ENCODE results near the gene SMYD3.
"Not testable (repeated sequence)": the region's sequence is repeated elsewhere in the genome, so short reads cannot be mapped to it uniquely, and the experiment has no call there.

Gene SMYD3

DNA sequence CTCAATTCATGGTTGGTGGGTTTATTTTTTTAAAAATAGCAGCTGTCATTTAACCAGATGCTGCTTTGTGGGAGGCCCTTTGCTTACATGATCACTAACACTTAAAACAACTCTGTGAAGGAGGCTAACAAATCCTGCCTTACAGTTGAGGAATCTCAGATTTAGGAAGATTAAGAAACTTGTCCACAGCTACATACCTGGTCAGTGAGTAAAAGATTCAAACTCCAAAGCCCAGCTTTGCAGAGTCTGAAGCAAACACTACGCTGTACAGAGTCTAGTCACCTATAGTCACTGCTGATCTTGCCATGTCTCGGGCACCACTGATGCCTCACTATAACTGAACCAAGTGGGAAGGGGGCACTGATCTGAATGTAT lies 535.4 kb downstream of the SMYD3 start:
- Histone ChIP-seq H3K27me3 (ENCODE audit: insufficient read depth, low read length, poor library complexity, severe bottlenecking) (no peaks in the 10 kb centered on the region), H3K36me3 (ENCODE audit: insufficient read depth, low read length) (no peaks in the 10 kb centered on the region), H3K9ac (ENCODE audit: low read depth, low read length, poor library complexity, severe bottlenecking) (no peak overlapping the region), H3K9me3 (ENCODE audit: insufficient read depth, low read depth, low read length) (no peaks in the 10 kb centered on the region), H3K9me2 (replicated peaks; ENCODE audit: low read depth, low read length) (no peaks in the 10 kb centered on the region), H3K79me2 (ENCODE audit: insufficient read depth, low read length) (no peaks in the 10 kb centered on the region), H3F3A (ENCODE audit: low read depth) (no peaks in the 10 kb centered on the region), H3K4me3 (ENCODE audit: low read length, poor library complexity, severe bottlenecking) (no peak overlapping the region), H3K4me2 (ENCODE audit: low read depth, low read length, poor library complexity, severe bottlenecking) (no peak overlapping the region), H3K4me1 (ENCODE audit: insufficient read depth, low read length, poor library complexity, severe bottlenecking) (no peaks in the 10 kb centered on the region), H4K20me1 (ENCODE audit: insufficient read depth, low read length, poor library complexity, severe bottlenecking) (no peaks in the 10 kb centered on the region), H2AFZ (ENCODE audit: low read length) (no peak overlapping the region)
- TF ChIP-seq EZH2phosphoT487 (IDR thresholded peaks at IDR 0.05; ENCODE audit: borderline replicate concordance) = no peak
- TF ChIP-seq, protein P1, sequence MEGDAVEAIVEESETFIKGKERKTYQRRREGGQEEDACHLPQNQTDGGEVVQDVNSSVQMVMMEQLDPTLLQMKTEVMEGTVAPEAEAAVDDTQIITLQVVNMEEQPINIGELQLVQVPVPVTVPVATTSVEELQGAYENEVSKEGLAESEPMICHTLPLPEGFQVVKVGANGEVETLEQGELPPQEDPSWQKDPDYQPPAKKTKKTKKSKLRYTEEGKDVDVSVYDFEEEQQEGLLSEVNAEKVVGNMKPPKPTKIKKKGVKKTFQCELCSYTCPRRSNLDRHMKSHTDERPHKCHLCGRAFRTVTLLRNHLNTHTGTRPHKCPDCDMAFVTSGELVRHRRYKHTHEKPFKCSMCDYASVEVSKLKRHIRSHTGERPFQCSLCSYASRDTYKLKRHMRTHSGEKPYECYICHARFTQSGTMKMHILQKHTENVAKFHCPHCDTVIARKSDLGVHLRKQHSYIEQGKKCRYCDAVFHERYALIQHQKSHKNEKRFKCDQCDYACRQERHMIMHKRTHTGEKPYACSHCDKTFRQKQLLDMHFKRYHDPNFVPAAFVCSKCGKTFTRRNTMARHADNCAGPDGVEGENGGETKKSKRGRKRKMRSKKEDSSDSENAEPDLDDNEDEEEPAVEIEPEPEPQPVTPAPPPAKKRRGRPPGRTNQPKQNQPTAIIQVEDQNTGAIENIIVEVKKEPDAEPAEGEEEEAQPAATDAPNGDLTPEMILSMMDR (conservative IDR thresholded peaks at IDR 0.05; ENCODE audit: low read length) = no peak

- not testable (repeated sequence) for H3K4me3 ChIP-seq (ENCODE audit: low read length, poor library complexity, severe bottlenecking); H4K20me1 ChIP-seq (ENCODE audit: insufficient read depth, low read length, poor library complexity, severe bottlenecking); H3K4me2 ChIP-seq (ENCODE audit: low read depth, low read length, poor library complexity, severe bottlenecking); H3K27me3 ChIP-seq (ENCODE audit: insufficient read depth, low read length, poor library complexity, severe bottlenecking); H3K9me2 ChIP-seq (replicated peaks; ENCODE audit: low read depth, low read length); H3K79me2 ChIP-seq (ENCODE audit: insufficient read depth, low read length); H3F3A ChIP-seq (ENCODE audit: low read depth); H3K36me3 ChIP-seq (ENCODE audit: insufficient read depth, low read length); H2AFZ ChIP-seq (ENCODE audit: low read length); H3K9ac ChIP-seq (ENCODE audit: low read depth, low read length, poor library complexity, severe bottlenecking); H3K4me1 ChIP-seq (ENCODE audit: insufficient read depth, low read length, poor library complexity, severe bottlenecking); H3K9me3 ChIP-seq (ENCODE audit: insufficient read depth, low read depth, low read length)
Measured at GRCh38 chr1:245971076-245971710, 535.9 kb downstream of the SMYD3 start.

- Histone ChIP-seq H4K20me1 (ENCODE audit: insufficient read depth, low read length, poor library complexity, severe bottlenecking) (no peaks in the 10 kb centered on the region), H3K9me3 (ENCODE audit: insufficient read depth, low read depth, low read length) (no peaks in the 10 kb centered on the region), H3K4me1 (ENCODE audit: insufficient read depth, low read length, poor library complexity, severe bottlenecking) (no peaks in the 10 kb centered on the region), H3K36me3 (ENCODE audit: insufficient read depth, low read length) (no peaks in the 10 kb centered on the region), H3K4me3 (ENCODE audit: low read length, poor library complexity, severe bottlenecking) (no peak overlapping the region), H3K9me2 (replicated peaks; ENCODE audit: low read depth, low read length) (no peaks in the 10 kb centered on the region), H3F3A (ENCODE audit: low read depth) (no peaks in the 10 kb centered on the region), H3K9ac (ENCODE audit: low read depth, low read length, poor library complexity, severe bottlenecking) (no peak overlapping the region), H2AFZ (ENCODE audit: low read length) (no peak overlapping the region), H3K27me3 (ENCODE audit: insufficient read depth, low read length, poor library complexity, severe bottlenecking) (no peaks in the 10 kb centered on the region), H3K79me2 (ENCODE audit: insufficient read depth, low read length) (no peaks in the 10 kb centered on the region), H3K4me2 (ENCODE audit: low read depth, low read length, poor library complexity, severe bottlenecking) (no peak overlapping the region)
- no peak for TF ChIP-seq EZH2phosphoT487 (IDR thresholded peaks at IDR 0.05; ENCODE audit: borderline replicate concordance)
- TF ChIP-seq, protein P1 (conservative IDR thresholded peaks at IDR 0.05; ENCODE audit: low read length) = no peak
Measured at GRCh38 chr1:245969283-245969682, 537.8 kb downstream of the SMYD3 start.

- Histone ChIP-seq H3K27me3 (ENCODE audit: insufficient read depth, low read length, poor library complexity, severe bottlenecking) (no peaks in the 10 kb centered on the region), H3K4me1 (ENCODE audit: insufficient read depth, low read length, poor library complexity, severe bottlenecking) (no peaks in the 10 kb centered on the region), H3K9me2 (replicated peaks; ENCODE audit: low read depth, low read length) (no peaks in the 10 kb centered on the region), H4K20me1 (ENCODE audit: insufficient read depth, low read length, poor library complexity, severe bottlenecking) (no peaks in the 10 kb centered on the region), H3K79me2 (ENCODE audit: insufficient read depth, low read length) (no peaks in the 10 kb centered on the region), H3F3A (ENCODE audit: low read depth) (no peaks in the 10 kb centered on the region), H3K9ac (ENCODE audit: low read depth, low read length, poor library complexity, severe bottlenecking) (no peak overlapping the region), H3K4me2 (ENCODE audit: low read depth, low read length, poor library complexity, severe bottlenecking) (no peak overlapping the region), H2AFZ (ENCODE audit: low read length) (no peak overlapping the region), H3K9me3 (ENCODE audit: insufficient read depth, low read depth, low read length) (no peaks in the 10 kb centered on the region), H3K4me3 (ENCODE audit: low read length, poor library complexity, severe bottlenecking) (no peak overlapping the region), H3K36me3 (ENCODE audit: insufficient read depth, low read length) (no peaks in the 10 kb centered on the region)
- TF ChIP-seq, protein P1 (conservative IDR thresholded peaks at IDR 0.05; ENCODE audit: low read length) = no peak
- no peak for TF ChIP-seq EZH2phosphoT487 (IDR thresholded peaks at IDR 0.05; ENCODE audit: borderline replicate concordance)
Measured at GRCh38 chr1:245968775-245969174, 538.3 kb downstream of the SMYD3 start.

All from Loucy (cell line).